Astrocyte (in vitro differentiated cells and primary cell): Measurements from ENCODE around the gene CGB1.

Source experiments
- EZH2 ChIP-seq: IDR thresholded peaks from 2 replicates; pipeline ENCODE4 v1.6.1; 2012; ENCODE audit warnings: mild to moderate bottlenecking, low read length, inconsistent platforms; ENCODE audit not compliant: insufficient read depth
- TF ChIP-seq, protein P1 (sequence below): IDR thresholded peaks from 2 replicates; pipeline ENCODE4 v1.5.1; 2011; ENCODE audit warnings: low read depth, mild to moderate bottlenecking, inconsistent platforms, low read length, moderate library complexity; ENCODE audit not compliant: insufficient read depth

DNA sequence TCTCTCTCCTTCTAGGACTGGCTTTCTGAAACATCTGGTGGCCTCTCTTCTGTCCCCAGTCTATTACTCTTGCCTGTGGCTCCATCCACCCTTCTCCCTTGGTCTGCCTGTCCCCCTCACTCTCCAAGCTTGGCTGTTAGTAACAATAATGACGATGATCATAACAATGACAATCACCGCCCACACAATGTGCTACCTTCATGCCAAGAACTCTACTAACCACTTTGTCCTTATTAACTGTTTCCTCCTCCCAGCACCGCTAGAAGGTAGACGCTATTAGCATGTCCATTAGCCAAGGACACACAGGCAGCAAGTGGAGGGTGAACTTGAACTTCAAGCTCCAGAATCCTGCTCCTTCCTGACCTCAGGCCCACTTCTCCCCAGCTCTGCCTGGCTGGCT, 46.3 kb downstream of the CGB1 start:
- TF ChIP-seq EZH2: no peak
- TF ChIP-seq, protein P1, sequence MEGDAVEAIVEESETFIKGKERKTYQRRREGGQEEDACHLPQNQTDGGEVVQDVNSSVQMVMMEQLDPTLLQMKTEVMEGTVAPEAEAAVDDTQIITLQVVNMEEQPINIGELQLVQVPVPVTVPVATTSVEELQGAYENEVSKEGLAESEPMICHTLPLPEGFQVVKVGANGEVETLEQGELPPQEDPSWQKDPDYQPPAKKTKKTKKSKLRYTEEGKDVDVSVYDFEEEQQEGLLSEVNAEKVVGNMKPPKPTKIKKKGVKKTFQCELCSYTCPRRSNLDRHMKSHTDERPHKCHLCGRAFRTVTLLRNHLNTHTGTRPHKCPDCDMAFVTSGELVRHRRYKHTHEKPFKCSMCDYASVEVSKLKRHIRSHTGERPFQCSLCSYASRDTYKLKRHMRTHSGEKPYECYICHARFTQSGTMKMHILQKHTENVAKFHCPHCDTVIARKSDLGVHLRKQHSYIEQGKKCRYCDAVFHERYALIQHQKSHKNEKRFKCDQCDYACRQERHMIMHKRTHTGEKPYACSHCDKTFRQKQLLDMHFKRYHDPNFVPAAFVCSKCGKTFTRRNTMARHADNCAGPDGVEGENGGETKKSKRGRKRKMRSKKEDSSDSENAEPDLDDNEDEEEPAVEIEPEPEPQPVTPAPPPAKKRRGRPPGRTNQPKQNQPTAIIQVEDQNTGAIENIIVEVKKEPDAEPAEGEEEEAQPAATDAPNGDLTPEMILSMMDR: no peak
